HG03280 (cell line): Measurements from ENCODE around the gene YEATS2.

Experiments
- ATAC-seq: cut with Tn5 transposase; IDR thresholded peaks from one replicate; pipeline ENCODE4 v1.9.1; 2021; ENCODE audit warnings: mild to moderate bottlenecking, moderate library complexity; ENCODE audit not compliant: unreplicated experiment

Gene YEATS2

GRCh38 chr3:183828538-183828870, 130.9 kb downstream of the YEATS2 start:
- no peak for ATAC-seq

DNA sequence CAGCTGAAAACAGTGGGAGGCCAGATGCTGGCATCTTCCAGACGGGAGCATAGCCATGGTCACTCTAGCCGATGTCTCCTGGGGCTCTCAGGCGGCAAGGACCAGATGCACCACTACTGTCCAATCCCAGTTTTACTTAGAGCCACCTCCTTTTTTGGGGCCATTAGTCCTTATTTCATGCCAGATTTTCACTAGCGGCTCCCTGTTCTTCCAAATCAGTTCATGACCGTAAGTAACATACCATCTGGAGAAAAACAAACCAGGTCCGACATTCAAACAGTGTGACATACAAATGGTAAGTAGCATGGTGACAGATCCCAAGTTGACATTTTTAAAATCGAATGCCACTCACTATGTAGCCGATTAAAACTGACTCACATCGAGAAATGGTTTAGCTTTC, 131.9 kb downstream of the YEATS2 start:
- no peak for ATAC-seq

- ATAC-seq: no peak
Measured at GRCh38 chr3:183830187-183830586, 132.6 kb downstream of the YEATS2 start.

DNA sequence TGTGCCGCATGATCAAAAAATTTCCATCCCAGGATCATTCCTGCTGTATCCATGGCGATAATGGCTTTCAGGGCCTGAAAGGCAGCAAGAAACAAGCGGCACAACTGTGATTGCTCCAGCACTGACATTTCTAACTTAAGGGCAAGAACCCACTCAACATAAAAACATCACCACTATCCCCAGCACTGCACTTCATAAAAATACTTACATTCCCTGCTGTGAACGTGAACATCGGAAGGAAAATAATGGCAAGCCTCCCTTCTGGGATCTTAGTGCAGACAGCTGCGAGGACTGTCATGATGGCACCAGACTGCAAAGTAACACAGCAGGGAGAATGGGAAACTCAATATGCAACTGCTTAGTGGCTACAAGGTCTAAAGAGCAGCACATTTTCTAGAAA, 135.9 kb downstream of the YEATS2 start:
- no peak for ATAC-seq

DNA sequence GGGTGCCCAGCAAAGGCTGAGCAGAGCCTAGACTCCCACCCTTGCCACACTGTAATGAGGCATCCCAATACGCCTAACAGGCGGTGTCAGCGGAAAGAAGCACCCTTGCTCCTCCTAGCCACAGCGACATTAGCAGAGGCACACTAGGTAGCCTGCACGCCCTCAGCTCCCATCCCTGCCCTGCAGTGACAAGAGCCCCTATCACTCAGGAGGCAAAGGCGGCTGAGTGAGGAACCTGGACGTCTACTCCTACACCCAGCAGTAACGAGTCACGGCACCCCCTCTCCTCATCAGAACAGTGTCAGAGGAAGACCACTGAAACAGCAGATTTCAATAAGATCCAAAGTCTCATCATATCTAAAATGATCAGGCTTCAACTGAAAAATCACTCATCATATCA, 139.8 kb downstream of the YEATS2 start:
- no peak for ATAC-seq

GRCh38 chr3:183837894-183838293, 140.3 kb downstream of the YEATS2 start:
- no peak for ATAC-seq

- ATAC-seq: no peak
Measured at GRCh38 chr3:183839751-183840150, 142.2 kb downstream of the YEATS2 start.

- ATAC-seq: no peak
Measured at GRCh38 chr3:183844606-183845005, 147.0 kb downstream of the YEATS2 start.

DNA sequence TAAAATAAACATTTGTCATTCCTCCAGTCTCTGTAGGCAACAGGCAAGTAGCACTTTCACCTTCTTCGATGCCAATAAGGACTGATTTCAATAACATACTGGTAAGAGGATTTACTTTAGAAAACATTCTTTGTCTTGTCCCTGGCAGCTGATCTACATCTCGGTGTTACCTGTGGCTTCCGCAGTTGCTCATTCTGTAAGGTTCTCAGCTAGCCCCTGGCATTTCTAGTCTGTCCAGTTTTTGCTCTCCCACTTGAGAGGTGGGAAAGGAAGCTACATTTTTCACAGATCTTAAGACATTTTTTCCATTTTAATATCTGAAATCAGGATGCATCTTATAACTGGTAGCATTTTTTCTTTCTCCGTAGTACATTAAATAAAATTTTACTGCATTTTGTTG, 147.5 kb downstream of the YEATS2 start:
- ATAC-seq: no peak

DNA sequence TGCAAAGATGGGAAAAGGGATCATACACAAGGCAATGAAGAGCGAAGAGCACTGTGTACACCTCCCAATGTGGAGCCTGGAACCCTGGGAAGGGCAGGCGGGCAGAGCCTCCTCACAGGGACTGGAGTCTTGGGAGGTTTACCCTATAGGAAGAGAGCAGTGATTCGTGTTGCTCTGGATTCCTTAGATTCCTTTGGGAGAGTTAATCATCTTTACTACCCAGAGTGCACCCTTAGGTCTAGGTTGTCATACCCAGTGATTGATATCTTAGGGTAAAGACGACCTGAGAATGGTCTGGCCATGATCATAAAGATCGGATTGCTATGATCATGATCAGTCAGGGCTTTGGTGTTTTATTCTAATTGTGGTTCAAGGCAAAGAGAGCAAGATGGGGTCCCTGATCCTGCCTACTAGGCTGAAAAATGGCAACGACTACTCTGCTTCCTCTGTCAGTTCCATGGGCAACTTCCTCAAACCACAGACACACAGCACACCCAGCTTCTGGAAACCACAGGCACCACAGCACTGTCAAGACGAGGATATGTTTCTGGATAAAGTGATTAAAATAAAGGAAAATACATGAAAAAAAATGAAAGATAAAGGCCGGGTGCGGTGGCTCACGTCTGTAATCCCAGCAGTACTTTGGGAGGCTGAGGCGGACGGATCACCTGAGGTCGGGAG, 148.2 kb downstream of the YEATS2 start:
- no peak for ATAC-seq

- ATAC-seq: no peak
Measured at GRCh38 chr3:183854318-183855035, 156.9 kb downstream of the YEATS2 start.

- no peak for ATAC-seq
Measured at GRCh38 chr3:183857863-183858262, 160.3 kb downstream of the YEATS2 start.
